Liver (tissue), 9 donors: Measurements from ENCODE around the gene GPANK1. TPM values are rescaled to one million over a fixed set of nuclear protein-coding genes. Genes with fewer than 3 reads are reported as not detected.

Source experiments
- DNase-seq: peaks from one replicate; pipeline ENCODE4 v3.0.0-alpha.2; 2017; ENCODE audit warnings: low spot score
- H3K27ac ChIP-seq, 2 donors: one replicate each; pipeline ENCODE4 v1.7.0; 2013; ENCODE audit warnings: inconsistent platforms in 2 of 2, low read length in 2 of 2, control low read depth in 1 of 2, low read depth in 1 of 2, mild to moderate bottlenecking in 1 of 2
- H3K27me3 ChIP-seq, 4 donors: one replicate each; pipeline versions ENCODE4 v1.6.1 to v1.7.0; 2013; ENCODE audit warnings: low read length in 3 of 4, inconsistent platforms in 1 of 4, mild to moderate bottlenecking in 1 of 4, moderate library complexity in 1 of 4; ENCODE audit not compliant: control insufficient read depth in 4 of 4, insufficient read depth in 4 of 4
- H3K36me3 ChIP-seq, 4 donors: one replicate each; pipeline versions ENCODE4 v1.6.1 to v1.7.0; 2013; ENCODE audit warnings: low read length in 3 of 4, mild to moderate bottlenecking in 3 of 4, low read depth in 1 of 4, moderate library complexity in 1 of 4; ENCODE audit not compliant: control insufficient read depth in 4 of 4, insufficient read depth in 3 of 4
- H3K4me1 ChIP-seq, 4 donors: one replicate each; pipeline versions ENCODE4 v1.6.1 to v1.7.0; 2013; ENCODE audit warnings: low read length in 3 of 4, mild to moderate bottlenecking in 3 of 4, moderate library complexity in 1 of 4; ENCODE audit not compliant: control insufficient read depth in 4 of 4, insufficient read depth in 4 of 4
- H3K4me3 ChIP-seq, 3 donors: one replicate each; pipeline versions ENCODE4 v1.6.1 to v1.7.0; 2013; ENCODE audit warnings: low read length in 3 of 3, control low read depth in 1 of 3, low read depth in 1 of 3, mild to moderate bottlenecking in 1 of 3
- H3K9ac ChIP-seq, 2 donors: one replicate each; pipeline ENCODE4 v1.7.0; 2013; ENCODE audit warnings: low read length in 2 of 2, mild to moderate bottlenecking in 2 of 2, moderate library complexity in 2 of 2, control low read depth in 1 of 2, low read depth in 1 of 2
- H3K9me3 ChIP-seq, 4 donors: one replicate each; pipeline versions ENCODE4 v1.6.1 to v1.7.0; 2013; ENCODE audit warnings: low read length in 3 of 4; ENCODE audit not compliant: control insufficient read depth in 4 of 4
- ATF3 ChIP-seq: IDR thresholded peaks from 2 replicates; pipeline ENCODE4 v1.6.1; 2016; ENCODE audit warnings: antibody characterized with exemption
- EGR1 ChIP-seq, 2 donors: IDR thresholded peaks; 2 replicates each; pipeline ENCODE4 v1.6.1; 2016 to 2018; ENCODE audit warnings: antibody characterized with exemption in 2 of 2, low read depth in 2 of 2
- FOXA1 ChIP-seq: IDR thresholded peaks from 2 replicates; pipeline ENCODE4 v1.6.1; 2016; ENCODE audit warnings: antibody characterized with exemption
- FOXA2 ChIP-seq: IDR thresholded peaks from 2 replicates; pipeline ENCODE4 v1.6.1; 2016; ENCODE audit warnings: antibody characterized with exemption
- GABPA ChIP-seq, 2 donors: IDR thresholded peaks in 1 of 2; conservative IDR thresholded peaks in 1 of 2; 2 replicates each; pipeline ENCODE4 v1.6.1; 2016; ENCODE audit warnings: antibody characterized with exemption in 2 of 2, mild to moderate bottlenecking in 1 of 2, moderate library complexity in 1 of 2
- HNF4G ChIP-seq: IDR thresholded peaks from 2 replicates; pipeline ENCODE4 v1.6.1; 2016; ENCODE audit warnings: antibody characterized with exemption
- JUND ChIP-seq, 2 donors: IDR thresholded peaks; 2 replicates each; pipeline ENCODE4 v1.6.1; 2016; ENCODE audit warnings: antibody characterized with exemption in 2 of 2
- NR2F2 ChIP-seq: IDR thresholded peaks from 2 replicates; pipeline ENCODE4 v1.6.1; 2016; ENCODE audit warnings: antibody characterized with exemption
- RAD21 ChIP-seq, 2 donors: IDR thresholded peaks; 2 replicates each; pipeline ENCODE4 v1.6.1; 2016; ENCODE audit warnings: antibody characterized with exemption in 2 of 2, mild to moderate bottlenecking in 2 of 2
- REST ChIP-seq: IDR thresholded peaks from 2 replicates; pipeline ENCODE4 v1.6.1; 2016; ENCODE audit warnings: antibody characterized with exemption, mild to moderate bottlenecking
- RXRA ChIP-seq, 2 donors: IDR thresholded peaks; 2 replicates each; pipeline ENCODE4 v1.6.1; 2017 to 2018; ENCODE audit warnings: antibody characterized with exemption in 2 of 2, mild to moderate bottlenecking in 1 of 2
- SP1 ChIP-seq: IDR thresholded peaks from 2 replicates; pipeline ENCODE4 v1.6.1; 2018; ENCODE audit warnings: antibody characterized with exemption, mild to moderate bottlenecking
- TAF1 ChIP-seq: conservative IDR thresholded peaks from 2 replicates; pipeline ENCODE4 v1.6.1; 2016; ENCODE audit warnings: antibody characterized with exemption, mild to moderate bottlenecking
- YY1 ChIP-seq: IDR thresholded peaks from 2 replicates; pipeline ENCODE4 v1.6.1; 2016; ENCODE audit warnings: antibody characterized with exemption, mild to moderate bottlenecking
- ZBTB33 ChIP-seq: IDR thresholded peaks from 2 replicates; pipeline ENCODE4 v1.6.1; 2016; ENCODE audit warnings: antibody characterized with exemption
- WGBS: extraction: QIAGEN DNeasy Blood & Tissue Kit; methylation state at CpG from one replicate; pipeline ENCODE4 v1.1.7; 2013; 5-methylcytosine and 5-hydroxymethylcytosine counted together
- polyA plus RNA-seq, 2 donors: library from polyadenylated mRNA; stranded (reverse) in 1 of 2; unstranded in 1 of 2; fragments of 200-250 nt in 1 of 2; fragments of >200 nt in 1 of 2; fragmentation: Nextera tagmentation in 1 of 2; extraction: Ambion mirVana in 1 of 2; gene quantifications; one replicate each; pipeline versions ENCODE4 v1.2.1 to v1.2.3, GENCODE V29; 2013 to 2015
- total RNA-seq, 2 donors: library from RNA; depleted of rRNA; stranded (reverse); fragments of >200 nt; gene quantifications; one replicate each; pipeline ENCODE4 v1.2.3, GENCODE V29; 2014
- TF ChIP-seq, protein P1 (sequence below): fragments of 150-350 bp; IDR thresholded peaks from 2 replicates; pipeline ENCODE4 v1.5.1; 2017; ENCODE audit warnings: improper control_type of control experiment, low read depth, low read length; ENCODE audit not compliant: missing input control
- TF ChIP-seq, protein P2 (sequence below): IDR thresholded peaks from 2 replicates; pipeline ENCODE4 v1.6.1; 2016; ENCODE audit warnings: antibody characterized with exemption
- donor health status: healthy.
- donor health status: healthy.
- donor health status: healthy.
- donor health status: healthy.
- donor health status: healthy.

Gene GPANK1
- total and polyA plus RNA-seq, 4 donors: 7.6 to 13.9 (median 11.2) TPM

- H3K4me1 ChIP-seq: peaks cover 2 to 22% (median 17%) of the 10 kb centered on the region in 4 donors
- no peak overlapping the region for H3K27ac ChIP-seq
- H3K27me3 ChIP-seq: no peaks in the 10 kb centered on the region
- TF ChIP-seq HNF4G (no peak), RXRA (IDR thresholded peaks at IDR 0.05) (no peak), NR2F2 (no peak), ATF3 (no peak), YY1 (no peak), EGR1 (IDR thresholded peaks at IDR 0.05; ENCODE audit: low read depth in 2 of 2) (no peak), JUND (IDR thresholded peaks at IDR 0.05) (no peak), FOXA2 (no peak), GABPA (IDR thresholded peaks at IDR 0.05 in 1 of 2, conservative IDR thresholded peaks at IDR 0.05 in 1 of 2) (no peak), RAD21 (IDR thresholded peaks at IDR 0.05) (no peak), SP1 (no peak)
- no peak overlapping the region for H3K9ac ChIP-seq
- no peak overlapping the region for H3K4me3 ChIP-seq
- 97% methylated on average over 25 of the region's 25 CpGs for WGBS
- DNase-seq: no peak
- no peaks in the 10 kb centered on the region for H3K9me3 ChIP-seq
- peaks cover 46 to 90% (median 66%) of the 10 kb centered on the region in 4 donors for H3K36me3 ChIP-seq
Observed at GRCh38 chr6:31630177-31630934, 34.4 kb downstream of the GPANK1 start.

DNA sequence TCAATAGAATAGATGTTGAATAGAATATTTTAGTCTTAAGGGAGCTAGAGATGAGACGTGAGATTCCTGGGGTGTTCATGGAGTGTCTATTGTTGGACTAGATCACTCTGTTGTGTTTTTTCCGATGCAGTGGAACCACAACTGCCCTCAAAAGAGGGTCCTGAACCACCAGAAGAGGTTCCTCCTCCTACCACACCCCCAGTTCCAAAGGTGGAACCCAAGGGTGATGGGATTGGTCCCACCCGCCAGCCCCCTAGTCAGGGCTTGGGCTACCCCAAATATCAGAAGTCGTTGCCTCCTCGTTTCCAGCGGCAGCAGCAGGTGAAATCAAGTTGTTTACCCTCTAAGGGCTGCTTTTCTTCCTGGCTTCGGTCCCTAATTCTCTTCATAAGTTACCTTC, 35.8 kb downstream of the GPANK1 start:
- WGBS: 94% methylated on average over 7 of the region's 7 CpGs
- peaks cover 2 to 9% (median 5%) of the 10 kb centered on the region in 4 donors for H3K4me1 ChIP-seq
- H3K27ac ChIP-seq: no peak overlapping the region
- no peaks in the 10 kb centered on the region for H3K9me3 ChIP-seq
- no peak overlapping the region for H3K9ac ChIP-seq
- H3K27me3 ChIP-seq: no peaks in the 10 kb centered on the region
- DNase-seq: no peak
- H3K4me3 ChIP-seq: no peak overlapping the region
- TF ChIP-seq ATF3: no peak
- TF ChIP-seq FOXA1: no peak
- no peak for TF ChIP-seq TAF1
- no peak for TF ChIP-seq NR2F2
- no peak for TF ChIP-seq SP1
- no peak for TF ChIP-seq EGR1 (IDR thresholded peaks at IDR 0.05; ENCODE audit: low read depth in 2 of 2)
- no peak for TF ChIP-seq RXRA (IDR thresholded peaks at IDR 0.05)
- no peak for TF ChIP-seq FOXA2
- H3K36me3 ChIP-seq: peaks cover 48 to 90% (median 70%) of the 10 kb centered on the region in 4 donors

- Histone ChIP-seq H3K27me3 (no peaks in the 10 kb centered on the region), H3K4me1 (peaks cover 0 to 2% (median 0%) of the 10 kb centered on the region in 4 donors), H3K27ac (no peak overlapping the region), H3K36me3 (peaks cover 42 to 87% (median 73%) of the 10 kb centered on the region in 4 donors), H3K4me3 (no peak overlapping the region), H3K9me3 (no peaks in the 10 kb centered on the region), H3K9ac (no peak overlapping the region)
- 96% methylated on average over 19 of the region's 19 CpGs for WGBS
- DNase-seq: no peak
- TF ChIP-seq RAD21 (IDR thresholded peaks at IDR 0.05) (no peak), ATF3 (no peak), REST (no peak), RXRA (IDR thresholded peaks at IDR 0.05) (no peak), YY1 (no peak), ZBTB33 (no peak), NR2F2 (no peak), EGR1 (IDR thresholded peaks at IDR 0.05; ENCODE audit: low read depth in 2 of 2) (no peak), FOXA1 (no peak), GABPA (IDR thresholded peaks at IDR 0.05 in 1 of 2, conservative IDR thresholded peaks at IDR 0.05 in 1 of 2) (no peak)
- TF ChIP-seq, protein P1, sequence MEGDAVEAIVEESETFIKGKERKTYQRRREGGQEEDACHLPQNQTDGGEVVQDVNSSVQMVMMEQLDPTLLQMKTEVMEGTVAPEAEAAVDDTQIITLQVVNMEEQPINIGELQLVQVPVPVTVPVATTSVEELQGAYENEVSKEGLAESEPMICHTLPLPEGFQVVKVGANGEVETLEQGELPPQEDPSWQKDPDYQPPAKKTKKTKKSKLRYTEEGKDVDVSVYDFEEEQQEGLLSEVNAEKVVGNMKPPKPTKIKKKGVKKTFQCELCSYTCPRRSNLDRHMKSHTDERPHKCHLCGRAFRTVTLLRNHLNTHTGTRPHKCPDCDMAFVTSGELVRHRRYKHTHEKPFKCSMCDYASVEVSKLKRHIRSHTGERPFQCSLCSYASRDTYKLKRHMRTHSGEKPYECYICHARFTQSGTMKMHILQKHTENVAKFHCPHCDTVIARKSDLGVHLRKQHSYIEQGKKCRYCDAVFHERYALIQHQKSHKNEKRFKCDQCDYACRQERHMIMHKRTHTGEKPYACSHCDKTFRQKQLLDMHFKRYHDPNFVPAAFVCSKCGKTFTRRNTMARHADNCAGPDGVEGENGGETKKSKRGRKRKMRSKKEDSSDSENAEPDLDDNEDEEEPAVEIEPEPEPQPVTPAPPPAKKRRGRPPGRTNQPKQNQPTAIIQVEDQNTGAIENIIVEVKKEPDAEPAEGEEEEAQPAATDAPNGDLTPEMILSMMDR: no peak
- TF ChIP-seq, protein P2, sequence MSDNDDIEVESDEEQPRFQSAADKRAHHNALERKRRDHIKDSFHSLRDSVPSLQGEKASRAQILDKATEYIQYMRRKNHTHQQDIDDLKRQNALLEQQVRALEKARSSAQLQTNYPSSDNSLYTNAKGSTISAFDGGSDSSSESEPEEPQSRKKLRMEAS: no peak
Observed at GRCh38 chr6:31627690-31628287, 37.0 kb downstream of the GPANK1 start.
